Mesenteric fat pad (tissue), 1 donor: Measurements from ENCODE around the gene MDM1. TPM values are rescaled to one million over a fixed set of nuclear protein-coding genes. Genes with fewer than 3 reads are reported as not detected.

Experiments
- DNase-seq: peaks from one replicate; pipeline ENCODE4 v3.0.0-alpha.2; 2020; ENCODE audit warnings: low spot score
- total RNA-seq: library from RNA; stranded (reverse); fragmentation: NEBNext Ultra II Directional; extraction: Animal tissue kit (Norgen Biotek cat#: 25700); gene quantifications from one replicate; pipeline ENCODE4 v1.2.1, GENCODE V29; 2021
- donor health status: DM: yes; HTN: yes; CAD: no.

Gene MDM1
- total RNA-seq, 1 donor from 2014 or later = 14.9 TPM

DNA sequence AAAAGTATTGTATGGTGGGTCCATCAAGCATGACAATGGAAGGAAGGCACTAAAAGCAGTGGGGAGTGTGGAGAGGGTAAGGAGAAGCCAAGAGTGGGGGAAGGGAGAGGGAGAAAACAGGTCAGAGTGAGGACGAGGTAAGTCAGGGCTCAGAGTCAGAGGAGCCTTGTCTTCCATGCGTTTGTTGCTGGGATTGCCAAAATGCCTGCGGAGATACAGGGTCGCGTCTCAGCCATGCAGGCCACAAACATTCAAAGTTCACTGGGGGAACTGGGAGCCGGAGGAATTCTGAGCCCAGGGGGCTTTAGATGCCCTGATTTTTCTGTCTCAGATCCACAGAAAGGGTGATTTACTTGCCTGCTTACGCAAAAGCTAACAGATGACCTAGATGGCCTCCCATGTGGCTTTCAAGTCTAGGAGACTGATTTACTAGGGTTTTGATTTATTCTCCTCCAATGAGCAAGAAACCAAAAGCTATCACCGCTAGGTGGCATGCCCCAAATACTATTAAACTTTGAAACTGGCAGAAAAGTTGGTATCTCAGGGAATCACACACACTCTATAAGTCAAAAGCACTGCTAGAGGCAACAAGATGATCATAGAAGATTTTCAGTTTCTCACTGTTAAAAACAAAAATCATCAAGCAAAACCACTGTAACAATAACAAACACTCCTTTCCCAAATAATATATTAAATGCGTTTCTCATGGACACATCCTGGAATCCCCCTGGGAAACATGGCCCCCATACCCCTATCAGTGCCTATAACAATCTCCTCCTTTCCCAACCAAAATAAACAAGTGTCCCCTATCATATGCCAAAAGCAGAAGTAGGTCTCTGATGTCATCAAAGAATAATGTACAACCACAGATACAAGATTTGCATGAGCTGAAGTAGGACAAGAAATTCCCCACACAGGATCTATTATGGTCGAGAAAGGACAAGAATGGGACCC lies 26.6 kb upstream of the MDM1 start:
- DNase-seq = no peak

DNA sequence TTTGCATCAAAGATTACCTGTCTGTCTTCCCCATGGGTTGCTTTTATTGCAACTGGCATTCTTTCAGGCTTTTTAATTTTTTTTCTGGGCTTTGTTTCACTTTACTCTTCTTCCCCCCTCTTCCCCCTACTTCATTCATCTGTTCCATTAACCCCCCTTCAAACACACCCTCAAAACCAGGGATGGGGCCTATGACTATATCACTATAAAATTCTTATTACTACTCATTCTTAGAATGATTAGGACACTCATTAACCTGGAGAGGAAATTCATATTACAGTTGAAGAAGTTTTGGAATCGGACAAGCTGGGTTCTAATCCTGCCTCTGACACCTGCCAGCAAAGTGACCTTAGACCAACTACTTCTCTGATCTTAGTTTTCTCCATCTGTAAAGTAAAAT lies 24.8 kb upstream of the MDM1 start:
- DNase-seq = no peak

GRCh38 chr12:68356060-68356695 lies 24.0 kb upstream of the MDM1 start:
- no peak for DNase-seq

- no peak for DNase-seq
Measured at GRCh38 chr12:68354977-68355541, 22.9 kb upstream of the MDM1 start.

- DNase-seq = no peak
Measured at GRCh38 chr12:68352067-68352466, 19.9 kb upstream of the MDM1 start.

DNA sequence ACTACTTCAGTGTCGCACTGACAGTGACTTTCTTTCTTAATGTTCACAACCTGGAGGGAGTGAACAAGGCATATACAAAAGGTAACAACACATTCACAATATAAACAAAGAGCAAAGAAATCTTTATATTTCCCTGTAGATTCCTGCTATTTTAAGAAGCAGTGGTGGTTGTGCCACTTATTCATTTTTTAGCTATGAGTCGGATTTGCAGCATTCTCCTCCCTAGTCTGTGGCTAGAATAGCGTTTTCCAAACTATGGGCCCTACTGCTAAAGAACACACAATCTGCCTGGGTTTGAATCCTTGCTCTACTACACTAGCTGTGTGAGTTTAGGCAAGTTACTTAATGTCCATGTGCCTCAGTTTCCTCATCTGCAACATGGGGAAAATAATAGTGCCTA lies 18.6 kb upstream of the MDM1 start:
- no peak for DNase-seq

- no peak for DNase-seq
Measured at GRCh38 chr12:68349921-68350606, 17.9 kb upstream of the MDM1 start.

GRCh38 chr12:68349220-68349621 lies 17.1 kb upstream of the MDM1 start:
- no peak for DNase-seq

- DNase-seq = no peak
Measured at GRCh38 chr12:68348419-68348818, 16.3 kb upstream of the MDM1 start.

GRCh38 chr12:68345763-68346162 lies 13.6 kb upstream of the MDM1 start:
- DNase-seq = no peak

- DNase-seq = no peak
Measured at GRCh38 chr12:68344126-68344525, 12.0 kb upstream of the MDM1 start.

DNA sequence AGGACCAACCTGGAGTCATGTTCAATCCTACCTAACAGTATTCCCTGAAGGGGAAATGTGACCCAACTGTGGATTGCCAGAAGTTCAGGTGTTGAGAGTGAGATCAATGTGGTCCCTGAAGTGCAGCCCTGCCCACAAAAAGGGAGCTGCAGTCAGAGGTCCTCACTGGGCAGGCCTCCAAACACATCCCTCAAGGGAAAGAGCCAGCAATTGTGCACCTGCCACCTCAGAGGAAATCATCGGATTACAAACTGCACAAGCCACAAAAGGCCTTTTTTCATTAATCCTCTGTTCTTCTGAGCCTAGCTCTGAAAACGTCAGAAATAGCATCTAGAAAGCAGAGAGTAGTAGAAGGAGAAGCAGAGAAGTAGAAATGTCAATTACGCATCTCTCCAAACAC lies 10.8 kb upstream of the MDM1 start:
- DNase-seq = no peak

GRCh38 chr12:68341822-68342221 lies 9.7 kb upstream of the MDM1 start:
- no peak for DNase-seq

- DNase-seq = no peak
Measured at GRCh38 chr12:68340404-68341270, 8.5 kb upstream of the MDM1 start.

GRCh38 chr12:68336889-68337303 lies 4.7 kb upstream of the MDM1 start:
- no peak for DNase-seq

GRCh38 chr12:68335462-68335861 lies 3.3 kb upstream of the MDM1 start:
- DNase-seq = no peak

DNA sequence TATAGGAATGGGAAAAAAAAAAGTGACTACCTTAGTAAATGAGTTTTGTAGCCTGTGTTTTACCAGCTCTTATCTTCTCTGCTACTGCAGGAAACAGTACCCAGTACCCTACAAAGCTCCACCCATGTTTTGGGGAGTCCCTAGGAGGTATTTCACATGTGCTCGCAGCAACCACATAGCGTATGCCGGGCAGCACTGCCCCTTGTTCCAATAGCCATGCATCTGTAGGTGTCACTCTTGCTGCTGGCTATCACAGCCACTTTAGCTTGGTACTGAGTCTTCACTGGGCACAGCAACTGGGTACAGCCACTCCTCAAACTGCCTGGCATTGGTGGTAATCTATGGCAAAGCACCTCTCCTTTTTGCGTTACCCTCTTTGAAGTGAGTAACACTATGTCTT lies 2.0 kb upstream of the MDM1 start:
- no peak for DNase-seq

GRCh38 chr12:68332728-68333630 lies 817 bp upstream of the MDM1 start:
- no peak for DNase-seq

- no peak for DNase-seq
Measured at GRCh38 chr12:68331500-68331868, 678 bp downstream of the MDM1 start.

DNA sequence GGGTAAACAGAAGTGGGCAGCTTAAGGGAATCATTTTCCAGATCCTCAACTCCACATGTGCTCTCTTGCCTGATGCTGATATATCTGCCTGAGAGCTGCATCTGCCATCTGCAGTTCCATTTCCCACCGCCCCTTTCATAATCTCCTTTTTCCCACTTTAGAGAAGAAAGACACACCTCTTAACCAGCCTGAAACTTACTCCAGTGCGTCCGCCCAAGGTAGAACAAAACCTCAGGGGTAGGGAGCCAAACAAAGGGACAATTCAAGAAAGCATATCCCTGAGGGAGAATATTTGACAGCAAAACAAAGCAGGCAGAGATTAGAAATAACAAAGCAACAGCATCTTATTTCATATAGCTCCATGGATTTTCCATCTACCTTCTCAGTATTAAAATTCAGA lies 4.3 kb downstream of the MDM1 start:
- DNase-seq = no peak
